Mesodermal cell (in vitro differentiated cells): Measurements from ENCODE around the gene TRRAP.

Source experiments
- H3K27ac ChIP-seq: 2 replicates; pipeline ENCODE4 v1.7.0; 2013; ENCODE audit warnings: mild to moderate bottlenecking, low read depth, low read length, moderate library complexity; ENCODE audit not compliant: severe bottlenecking
- H3K36me3 ChIP-seq: 2 replicates; pipeline ENCODE4 v1.7.1; 2013; ENCODE audit warnings: mild to moderate bottlenecking, low read length, moderate library complexity; ENCODE audit not compliant: control insufficient read depth, insufficient read depth
- H3K4me1 ChIP-seq: one replicate; pipeline ENCODE4 v1.7.1; 2013; ENCODE audit warnings: mild to moderate bottlenecking, low read length; ENCODE audit not compliant: insufficient read depth, control insufficient read depth, poor library complexity, severe bottlenecking
- H3K4me3 ChIP-seq: 2 replicates; pipeline ENCODE4 v1.7.0; 2013; ENCODE audit warnings: low read length, control low read depth, mild to moderate bottlenecking; ENCODE audit not compliant: insufficient read depth, poor library complexity, severe bottlenecking; ENCODE audit errors: extremely low read depth
- H3K9me3 ChIP-seq: 2 replicates; pipeline ENCODE4 v1.7.1; 2013; ENCODE audit warnings: mild to moderate bottlenecking, low read length, moderate library complexity; ENCODE audit not compliant: control insufficient read depth
- WGBS, 2 experiments: methylation state at CpG; one replicate each; pipeline ENCODE4 v1.1.5; 2013; ENCODE audit warnings: missing lambda C conversion rate in 2 of 2; ENCODE audit not compliant: insufficient coverage in 2 of 2; 5-methylcytosine and 5-hydroxymethylcytosine counted together

Gene TRRAP

DNA sequence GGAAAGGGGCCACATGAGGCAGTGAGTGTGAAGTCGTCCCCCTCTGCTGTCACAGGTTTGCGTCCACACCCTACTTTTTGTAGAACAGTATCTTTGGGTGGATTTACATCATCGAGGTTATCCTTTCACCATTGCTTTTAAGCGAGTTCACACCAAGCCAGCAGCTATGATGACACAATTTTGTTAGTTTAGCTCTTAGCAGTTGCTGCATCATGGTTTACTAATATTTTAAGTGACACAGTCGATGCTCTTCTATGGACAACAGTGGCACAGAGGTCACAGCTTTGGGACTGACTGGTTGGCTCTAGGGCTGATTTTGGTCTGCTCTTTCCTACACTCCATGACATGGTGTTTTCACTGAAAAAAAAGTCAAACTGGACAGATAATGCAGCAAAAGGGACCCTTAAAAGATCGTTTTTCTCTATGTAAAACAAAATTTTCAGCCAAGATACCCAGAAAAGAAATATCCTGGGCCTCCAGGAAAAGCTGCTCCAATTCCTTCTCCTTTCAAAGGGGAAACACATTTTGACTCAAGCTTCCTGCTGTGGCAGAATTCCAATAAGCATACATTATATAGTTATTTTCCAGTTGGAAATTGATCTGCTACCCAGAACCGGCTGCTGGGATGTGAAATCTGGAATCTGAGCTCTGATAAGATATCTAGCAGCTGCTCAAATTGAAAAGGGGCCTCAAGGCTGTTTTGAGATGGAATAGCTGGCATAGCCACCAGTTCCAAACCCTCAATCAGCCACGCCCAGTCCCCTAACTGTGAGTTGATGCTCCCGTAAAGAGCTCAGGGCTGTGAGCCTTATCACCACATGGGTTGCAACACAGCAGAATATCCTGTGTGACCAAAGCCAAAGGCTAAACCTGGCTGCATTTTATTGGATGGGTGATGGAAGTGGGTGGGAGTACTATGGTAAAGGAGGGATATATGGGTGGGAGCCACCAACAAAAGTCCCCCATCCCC is 151.4 kb downstream of the TRRAP start:
- H3K9me3 ChIP-seq, result no peaks in the 10 kb centered on the region
- H3K36me3 ChIP-seq, result peaks cover 76% of the 10 kb centered on the region
- no peak overlapping the region for H3K4me3 ChIP-seq
- H3K27ac ChIP-seq, result no peak overlapping the region
- 91 to 95% methylated on average over 6 to 8 of the region's 9 CpGs for WGBS, 2 experiments
- H3K4me1 ChIP-seq, result no peaks in the 10 kb centered on the region

DNA sequence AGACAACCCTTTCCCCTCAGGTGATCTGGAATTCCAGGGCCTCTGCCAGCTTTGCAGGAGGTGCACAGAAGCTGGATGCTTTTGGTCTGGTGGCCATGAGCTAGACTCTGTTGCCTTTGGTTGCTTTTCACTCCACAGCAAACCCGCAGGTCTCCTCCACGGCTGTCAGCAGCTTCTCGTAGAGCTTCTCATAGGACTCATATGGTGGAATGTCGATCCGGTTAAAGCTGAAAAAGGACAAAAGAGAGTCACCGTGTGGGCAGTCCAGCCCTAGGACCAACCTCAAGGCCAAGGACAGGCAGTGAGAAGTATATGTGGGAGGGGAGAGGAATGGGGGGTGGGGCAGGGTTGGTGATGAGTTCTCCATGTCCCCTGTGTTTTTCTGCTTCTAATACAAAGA is 152.1 kb downstream of the TRRAP start:
- H3K9me3 ChIP-seq, result no peaks in the 10 kb centered on the region
- 89 to 92% methylated on average over 6 of the region's 6 CpGs for WGBS, 2 experiments
- no peak overlapping the region for H3K4me3 ChIP-seq
- no peaks in the 10 kb centered on the region for H3K4me1 ChIP-seq
- no peak overlapping the region for H3K27ac ChIP-seq
- peaks cover 83% of the 10 kb centered on the region for H3K36me3 ChIP-seq

DNA sequence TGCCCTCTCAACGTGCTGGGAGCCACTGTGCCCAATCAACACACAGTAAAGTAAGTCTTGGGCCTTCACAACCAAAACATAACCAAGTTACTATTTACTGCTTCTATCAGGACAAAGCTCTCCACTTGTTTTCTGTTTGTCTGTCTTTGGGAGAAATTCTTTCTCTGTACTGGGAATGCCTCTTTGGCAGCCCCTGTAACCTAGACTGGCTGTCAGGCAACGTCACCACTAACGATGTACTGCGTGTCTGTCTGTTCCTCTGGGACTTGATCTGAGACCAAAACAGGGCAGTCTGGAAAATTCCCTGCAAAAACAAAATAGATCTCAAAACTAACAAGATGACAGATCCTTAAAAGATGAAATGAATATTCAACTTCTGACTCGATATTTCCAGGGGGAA is 152.6 kb downstream of the TRRAP start:
- 92 to 97% methylated on average over 5 of the region's 5 CpGs for WGBS, 2 experiments

GRCh38 chr7:99031496-99031895 is 153.2 kb downstream of the TRRAP start:
- 96 to 100% methylated on average over 6 of the region's 7 CpGs for WGBS, 2 experiments
- H3K4me3 ChIP-seq, result no peak overlapping the region
- no peak overlapping the region for H3K27ac ChIP-seq
- peaks cover 93% of the 10 kb centered on the region for H3K36me3 ChIP-seq
- no peaks in the 10 kb centered on the region for H3K9me3 ChIP-seq
- no peaks in the 10 kb centered on the region for H3K4me1 ChIP-seq

More for the DNA sequence above, 152.6 kb downstream of the TRRAP start:
- Histone ChIP-seq H3K27ac (peak overlapping the region; percentile 36), H3K9me3 (no peaks in the 10 kb centered on the region), H3K36me3 (peaks cover 88% of the 10 kb centered on the region), H3K4me3 (no peak overlapping the region), H3K4me1 (no peaks in the 10 kb centered on the region)

DNA sequence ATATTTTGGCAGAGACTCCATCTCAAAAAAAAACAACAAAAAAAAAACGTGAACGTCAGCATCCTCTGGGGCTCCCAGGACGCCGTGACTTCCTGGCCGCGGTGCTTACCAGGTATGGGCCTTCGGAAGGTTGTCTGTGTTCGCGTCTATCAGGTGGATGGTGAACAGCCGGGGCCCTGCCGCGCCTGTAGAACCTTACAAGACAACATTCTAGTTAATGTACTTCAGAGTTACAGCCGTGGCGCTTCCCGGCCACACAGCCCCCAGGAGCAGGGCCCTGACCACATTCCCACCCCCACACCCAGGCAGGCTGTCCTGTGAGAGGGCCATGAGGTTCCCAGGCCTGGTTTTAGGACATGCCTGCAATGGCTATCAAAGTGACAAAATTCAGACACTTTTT is 154.6 kb downstream of the TRRAP start:
- peaks cover 100% of the 10 kb centered on the region for H3K36me3 ChIP-seq
- no peak overlapping the region for H3K4me3 ChIP-seq
- H3K9me3 ChIP-seq, result no peaks in the 10 kb centered on the region
- H3K4me1 ChIP-seq, result no peaks in the 10 kb centered on the region
- H3K27ac ChIP-seq, result no peak overlapping the region
- 91 to 92% methylated on average over 15 of the region's 15 CpGs for WGBS, 2 experiments

DNA sequence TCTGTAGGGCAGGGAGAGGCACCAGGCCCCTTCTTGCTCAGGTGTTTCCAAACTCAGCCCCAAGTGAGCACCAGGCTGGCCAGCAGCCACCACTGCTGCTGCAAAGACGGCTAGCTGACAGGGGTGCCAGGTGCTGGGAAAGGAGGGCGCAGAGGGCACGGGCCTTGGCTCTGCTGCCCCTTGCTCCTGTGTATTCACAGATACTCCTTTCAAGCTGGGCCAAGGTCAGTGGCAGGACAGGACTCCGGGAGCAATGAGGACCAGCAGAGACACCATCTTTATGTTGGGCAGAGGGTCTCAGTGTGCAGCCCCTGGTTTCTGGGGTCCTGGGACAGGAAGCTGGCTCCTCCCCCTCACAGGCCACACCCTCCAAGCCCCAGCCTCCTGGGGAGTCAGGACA is 155.4 kb downstream of the TRRAP start:
- H3K4me3 ChIP-seq, result no peak overlapping the region
- H3K27ac ChIP-seq, result no peak overlapping the region
- no peaks in the 10 kb centered on the region for H3K4me1 ChIP-seq
- H3K9me3 ChIP-seq, result no peaks in the 10 kb centered on the region
- 93 to 98% methylated on average over 3 to 4 of the region's 4 CpGs for WGBS, 2 experiments
- H3K36me3 ChIP-seq, result peaks cover 100% of the 10 kb centered on the region

- no peaks in the 10 kb centered on the region for H3K9me3 ChIP-seq
- peaks cover 100% of the 10 kb centered on the region for H3K36me3 ChIP-seq
- WGBS, 2 experiments, result 95 to 97% methylated on average over 26 to 28 of the region's 30 CpGs
- no peak overlapping the region for H3K4me3 ChIP-seq
- H3K27ac ChIP-seq, result no peak overlapping the region
- H3K4me1 ChIP-seq, result no peaks in the 10 kb centered on the region
Measured at GRCh38 chr7:99034932-99035722, 156.8 kb downstream of the TRRAP start.

GRCh38 chr7:99035723-99036545 is 157.6 kb downstream of the TRRAP start:
- Histone ChIP-seq H3K9me3 (no peaks in the 10 kb centered on the region), H3K4me1 (peaks cover 2% of the 10 kb centered on the region), H3K36me3 (peaks cover 99% of the 10 kb centered on the region), H3K4me3 (no peak overlapping the region), H3K27ac (no peak overlapping the region)
- WGBS, 2 experiments, result 95% methylated on average over 24 of the region's 26 CpGs

DNA sequence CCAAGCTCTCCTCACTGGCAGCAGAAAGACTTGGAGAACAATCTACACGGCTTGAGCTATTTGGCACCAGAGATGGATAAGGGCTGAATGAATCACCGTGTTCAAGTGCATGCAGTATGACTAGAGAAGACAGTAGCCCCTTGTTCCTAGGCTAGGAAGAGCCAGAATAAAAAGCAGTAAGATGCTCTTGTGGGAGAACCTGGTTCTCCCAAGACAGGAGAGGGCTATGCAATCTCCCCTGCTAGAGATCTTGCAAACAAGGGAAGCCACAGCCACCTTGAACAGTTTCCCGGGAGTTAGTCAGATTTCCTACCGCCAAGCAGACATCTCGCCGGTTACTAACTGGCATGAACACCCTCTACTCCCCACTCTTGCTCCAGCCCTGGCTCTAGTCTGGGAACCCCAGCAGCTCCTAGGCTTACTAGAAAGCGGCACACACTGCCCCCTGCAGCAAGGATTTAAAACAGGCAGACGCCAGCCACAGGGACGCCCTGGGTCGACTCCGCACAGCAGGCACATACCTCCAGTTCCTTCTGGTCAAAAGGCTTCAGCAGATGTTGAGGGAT is 158.3 kb downstream of the TRRAP start:
- Histone ChIP-seq H3K4me3 (no peak overlapping the region), H3K4me1 (peaks cover 2% of the 10 kb centered on the region), H3K36me3 (peaks cover 99% of the 10 kb centered on the region), H3K9me3 (no peaks in the 10 kb centered on the region), H3K27ac (no peak overlapping the region)
- WGBS, 2 experiments, result 86 to 90% methylated on average over 9 to 11 of the region's 11 CpGs

GRCh38 chr7:99037327-99037940 is 159.1 kb downstream of the TRRAP start:
- H3K36me3 ChIP-seq, result peaks cover 99% of the 10 kb centered on the region
- no peaks in the 10 kb centered on the region for H3K9me3 ChIP-seq
- 95 to 96% methylated on average over 15 to 16 of the region's 16 CpGs for WGBS, 2 experiments
- no peak overlapping the region for H3K4me3 ChIP-seq
- peaks cover 6% of the 10 kb centered on the region for H3K4me1 ChIP-seq
- no peak overlapping the region for H3K27ac ChIP-seq
